OCI-LY1 (cell line): ENCODE measurements around the gene RIOK3.

Experiments
- H2AFZ ChIP-seq: fragments of 200-600 bp; sonication (generic), shearing (Covaris generic); 2 replicates; pipeline ENCODE4 v1.6.0; 2014; ENCODE audit warnings: antibody characterized with exemption, mild to moderate bottlenecking, low read length
- H3F3A ChIP-seq: fragments of 200-600 bp; sonication (generic), shearing (Covaris generic); 2 replicates; pipeline ENCODE4 v1.6.0; 2014; ENCODE audit warnings: mild to moderate bottlenecking, antibody characterized with exemption, low read length, moderate library complexity; ENCODE audit not compliant: insufficient read depth
- H3K27ac ChIP-seq: fragments of 200-600 bp; sonication (generic); 2 replicates; pipeline ENCODE4 v1.5.1; 2014; ENCODE audit warnings: low read length, mixed run types, mild to moderate bottlenecking, low read depth; ENCODE audit not compliant: poor library complexity, severe bottlenecking
- H3K27me3 ChIP-seq: fragments of 200-600 bp; sonication (generic); 2 replicates; pipeline ENCODE4 v1.6.0; 2014; ENCODE audit warnings: antibody characterized with exemption, mild to moderate bottlenecking, low read length, moderate library complexity; ENCODE audit not compliant: insufficient read depth
- H3K36me3 ChIP-seq: fragments of 200-600 bp; sonication (generic); 2 replicates; pipeline ENCODE4 v1.6.1; 2014; ENCODE audit warnings: mild to moderate bottlenecking, antibody characterized with exemption, low read length, moderate library complexity, mixed read lengths; ENCODE audit not compliant: insufficient read depth
- H3K4me1 ChIP-seq: fragments of 200-600 bp; sonication (generic); 2 replicates; pipeline ENCODE4 v1.5.1; 2014; ENCODE audit warnings: mild to moderate bottlenecking, low read length, moderate library complexity; ENCODE audit not compliant: insufficient read depth, severe bottlenecking
- H3K4me2 ChIP-seq: fragments of 200-600 bp; sonication (generic), shearing (Covaris generic); 2 replicates; pipeline ENCODE4 v1.6.1; 2014; ENCODE audit warnings: low read length
- H3K4me3 ChIP-seq: fragments of 200-600 bp; sonication (generic); 2 replicates; pipeline ENCODE4 v1.5.1; 2014; ENCODE audit warnings: low read length, low read depth, mild to moderate bottlenecking, mixed read lengths; ENCODE audit not compliant: poor library complexity, severe bottlenecking
- H3K79me2 ChIP-seq: fragments of 200-600 bp; shearing (Covaris generic); 2 replicates; pipeline ENCODE4 v1.6.1; 2016; ENCODE audit warnings: mixed run types, low read length, mixed read lengths; ENCODE audit not compliant: insufficient read depth
- H3K9ac ChIP-seq: fragments of 200-600 bp; sonication (generic), shearing (Covaris generic); 2 replicates; pipeline ENCODE4 v1.6.1; 2014; ENCODE audit warnings: mild to moderate bottlenecking, low read length, mixed read lengths
- H3K9me2 ChIP-seq: fragments of 200-600 bp; sonication (generic), shearing (Covaris generic); 2 replicates; pipeline ENCODE4 v1.6.1; 2014; ENCODE audit warnings: low read depth, mild to moderate bottlenecking, low read length, mixed read lengths
- H3K9me3 ChIP-seq: fragments of 200-600 bp; shearing (Covaris generic); 2 replicates; pipeline ENCODE4 v1.6.1; 2014; ENCODE audit warnings: low read length, mixed read lengths
- H4K20me1 ChIP-seq: fragments of 200-600 bp; sonication (generic), shearing (Covaris generic); 2 replicates; pipeline ENCODE4 v1.6.0; 2016; ENCODE audit warnings: mild to moderate bottlenecking, low read length; ENCODE audit not compliant: insufficient read depth
- EZH2 ChIP-seq: fragments of 200-600 bp; sonication (generic), shearing (Covaris generic); IDR thresholded peaks from 2 replicates; pipeline ENCODE4 v1.8.0; 2017; ENCODE audit warnings: borderline replicate concordance, mixed run types, mild to moderate bottlenecking, antibody characterized with exemption, low read length, moderate library complexity, mixed read lengths
- TF ChIP-seq, protein P1 (sequence below): fragments of 200-600 bp; sonication (generic), shearing (Covaris generic); IDR thresholded peaks from 2 replicates; pipeline ENCODE4 v1.5.1; 2017; ENCODE audit warnings: mild to moderate bottlenecking, antibody characterized with exemption, low read length, moderate library complexity, mixed read lengths

The RIOK3 gene

GRCh38 chr18:23524213-23524707 is 71.2 kb downstream of the RIOK3 start:
- Histone ChIP-seq H3K36me3 (peaks cover 90% of the 10 kb centered on the region), H3K79me2 (no peaks in the 10 kb centered on the region), H3K27me3 (no peaks in the 10 kb centered on the region), H3K9me2 (no peaks in the 10 kb centered on the region), H3K9ac (no peak overlapping the region), H3F3A (no peaks in the 10 kb centered on the region), H3K4me3 (no peak overlapping the region), H3K4me1 (no peaks in the 10 kb centered on the region), H3K27ac (no peak overlapping the region), H4K20me1 (no peaks in the 10 kb centered on the region), H3K9me3 (no peaks in the 10 kb centered on the region), H3K4me2 (no peak overlapping the region), H2AFZ (no peak overlapping the region)
- TF ChIP-seq EZH2: no peak
- TF ChIP-seq, protein P1, sequence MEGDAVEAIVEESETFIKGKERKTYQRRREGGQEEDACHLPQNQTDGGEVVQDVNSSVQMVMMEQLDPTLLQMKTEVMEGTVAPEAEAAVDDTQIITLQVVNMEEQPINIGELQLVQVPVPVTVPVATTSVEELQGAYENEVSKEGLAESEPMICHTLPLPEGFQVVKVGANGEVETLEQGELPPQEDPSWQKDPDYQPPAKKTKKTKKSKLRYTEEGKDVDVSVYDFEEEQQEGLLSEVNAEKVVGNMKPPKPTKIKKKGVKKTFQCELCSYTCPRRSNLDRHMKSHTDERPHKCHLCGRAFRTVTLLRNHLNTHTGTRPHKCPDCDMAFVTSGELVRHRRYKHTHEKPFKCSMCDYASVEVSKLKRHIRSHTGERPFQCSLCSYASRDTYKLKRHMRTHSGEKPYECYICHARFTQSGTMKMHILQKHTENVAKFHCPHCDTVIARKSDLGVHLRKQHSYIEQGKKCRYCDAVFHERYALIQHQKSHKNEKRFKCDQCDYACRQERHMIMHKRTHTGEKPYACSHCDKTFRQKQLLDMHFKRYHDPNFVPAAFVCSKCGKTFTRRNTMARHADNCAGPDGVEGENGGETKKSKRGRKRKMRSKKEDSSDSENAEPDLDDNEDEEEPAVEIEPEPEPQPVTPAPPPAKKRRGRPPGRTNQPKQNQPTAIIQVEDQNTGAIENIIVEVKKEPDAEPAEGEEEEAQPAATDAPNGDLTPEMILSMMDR: no peak

DNA sequence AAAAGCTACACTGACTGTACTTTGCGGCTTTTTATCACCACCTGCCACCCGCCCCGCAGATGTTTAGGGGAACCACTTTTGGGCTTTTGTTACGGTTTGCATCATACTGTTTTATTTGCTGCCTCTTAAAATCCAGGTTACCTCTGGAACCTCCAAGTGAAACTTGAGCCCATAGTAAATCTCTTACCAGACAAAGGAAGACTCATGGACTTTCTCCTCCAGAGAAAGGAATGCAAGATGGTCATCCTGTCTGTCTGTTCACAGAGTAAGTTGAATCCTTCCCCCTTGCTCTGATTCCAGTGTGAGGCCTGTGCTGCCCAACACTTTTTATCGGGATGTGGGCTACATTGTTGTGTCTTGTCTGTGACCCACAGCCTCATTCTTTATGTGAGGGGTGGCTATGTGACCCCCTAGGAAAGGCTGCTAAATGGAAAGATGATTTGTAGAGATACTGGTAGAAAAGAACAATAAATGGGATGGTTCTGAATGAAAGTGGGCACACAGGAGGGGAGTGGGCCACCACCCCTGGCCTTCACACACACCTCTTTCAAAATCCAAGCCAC is 73.5 kb downstream of the RIOK3 start:
- H2AFZ ChIP-seq: no peak overlapping the region
- H3K79me2 ChIP-seq: no peaks in the 10 kb centered on the region
- no peaks in the 10 kb centered on the region for H3K9me2 ChIP-seq
- H3K27ac ChIP-seq: no peak overlapping the region
- no peaks in the 10 kb centered on the region for H3K27me3 ChIP-seq
- no peak overlapping the region for H3K4me3 ChIP-seq
- peaks cover 93% of the 10 kb centered on the region for H3K36me3 ChIP-seq
- H3K4me2 ChIP-seq: no peak overlapping the region
- no peaks in the 10 kb centered on the region for H3K4me1 ChIP-seq
- no peaks in the 10 kb centered on the region for H4K20me1 ChIP-seq
- no peaks in the 10 kb centered on the region for H3K9me3 ChIP-seq
- H3F3A ChIP-seq: no peaks in the 10 kb centered on the region
- no peak for TF ChIP-seq EZH2
- TF ChIP-seq, protein P1: no peak
- H3K9ac ChIP-seq: no peak overlapping the region

GRCh38 chr18:23528580-23529472 is 75.7 kb downstream of the RIOK3 start:
- H3K9ac ChIP-seq: no peak overlapping the region
- H3K4me1 ChIP-seq: no peaks in the 10 kb centered on the region
- no peaks in the 10 kb centered on the region for H3K9me2 ChIP-seq
- TF ChIP-seq EZH2: no peak
- TF ChIP-seq, protein P1: no peak
- no peaks in the 10 kb centered on the region for H4K20me1 ChIP-seq
- H3K36me3 ChIP-seq: peaks cover 94% of the 10 kb centered on the region
- H3K9me3 ChIP-seq: no peaks in the 10 kb centered on the region
- H2AFZ ChIP-seq: no peak overlapping the region
- H3F3A ChIP-seq: no peaks in the 10 kb centered on the region
- H3K27me3 ChIP-seq: no peaks in the 10 kb centered on the region
- no peak overlapping the region for H3K4me2 ChIP-seq
- H3K27ac ChIP-seq: no peak overlapping the region
- H3K79me2 ChIP-seq: no peaks in the 10 kb centered on the region
- H3K4me3 ChIP-seq: no peak overlapping the region
